Measurements from ENCODE around the gene NPR2.

NPR2 gene

DNA sequence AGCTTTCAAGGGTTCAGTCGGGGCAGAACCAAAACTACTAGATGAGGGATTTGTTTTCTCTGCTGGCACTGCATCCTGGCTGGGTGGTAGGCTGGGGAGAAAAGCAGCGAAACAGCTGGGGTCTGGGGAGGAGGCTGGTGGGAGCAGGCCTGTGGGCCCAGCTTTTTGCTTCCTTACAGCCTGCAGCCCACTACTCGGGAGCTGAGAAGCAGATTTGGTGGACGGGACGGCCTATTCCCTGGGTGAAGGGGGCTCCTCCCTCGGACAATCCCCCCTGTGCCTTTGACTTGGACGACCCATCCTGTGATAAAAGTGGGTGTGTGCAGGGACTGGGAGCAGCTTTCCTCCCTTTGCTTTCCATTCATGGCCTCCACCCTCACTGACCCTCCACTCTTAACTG, 9.1 kb downstream of the NPR2 start:
- peaks cover 20 to 33% of the 10 kb centered on the region in 2 donors for H3K36me3 ChIP-seq (ENCODE audit: control insufficient read depth in 2 of 2, insufficient read depth in 2 of 2, low read length in 2 of 2)
- no peak overlapping the region for H3K9ac ChIP-seq (ENCODE audit: low read length in 2 of 2)
- no peak overlapping the region for H3K4me3 ChIP-seq (ENCODE audit: low read length in 2 of 2)
- no peaks in the 10 kb centered on the region for H3K9me3 ChIP-seq (ENCODE audit: control insufficient read depth in 2 of 2, low read length in 2 of 2)
- no peaks in the 10 kb centered on the region for H3K4me1 ChIP-seq (ENCODE audit: control insufficient read depth, insufficient read depth, low read length)
- H3K27ac ChIP-seq (ENCODE audit: low read length): no peak overlapping the region
- H3K27me3 ChIP-seq (ENCODE audit: control insufficient read depth in 1 of 2, insufficient read depth in 2 of 2, low read length in 2 of 2): no peaks in the 10 kb centered on the region

- H3K9me3 ChIP-seq (ENCODE audit: control insufficient read depth in 2 of 2, low read length in 2 of 2): no peaks in the 10 kb centered on the region
- H3K9ac ChIP-seq (ENCODE audit: low read length in 2 of 2): no peak overlapping the region
- peaks cover 26 to 42% of the 10 kb centered on the region in 2 donors for H3K36me3 ChIP-seq (ENCODE audit: control insufficient read depth in 2 of 2, insufficient read depth in 2 of 2, low read length in 2 of 2)
- no peaks in the 10 kb centered on the region for H3K27me3 ChIP-seq (ENCODE audit: control insufficient read depth in 1 of 2, insufficient read depth in 2 of 2, low read length in 2 of 2)
- H3K4me1 ChIP-seq (ENCODE audit: control insufficient read depth, insufficient read depth, low read length): no peaks in the 10 kb centered on the region
- no peak overlapping the region for H3K27ac ChIP-seq (ENCODE audit: low read length)
- no peak overlapping the region for H3K4me3 ChIP-seq (ENCODE audit: low read length in 2 of 2)
These were observed 10.1 kb downstream of the NPR2 start for GRCh38 chr9:35801328-35802128.

DNA sequence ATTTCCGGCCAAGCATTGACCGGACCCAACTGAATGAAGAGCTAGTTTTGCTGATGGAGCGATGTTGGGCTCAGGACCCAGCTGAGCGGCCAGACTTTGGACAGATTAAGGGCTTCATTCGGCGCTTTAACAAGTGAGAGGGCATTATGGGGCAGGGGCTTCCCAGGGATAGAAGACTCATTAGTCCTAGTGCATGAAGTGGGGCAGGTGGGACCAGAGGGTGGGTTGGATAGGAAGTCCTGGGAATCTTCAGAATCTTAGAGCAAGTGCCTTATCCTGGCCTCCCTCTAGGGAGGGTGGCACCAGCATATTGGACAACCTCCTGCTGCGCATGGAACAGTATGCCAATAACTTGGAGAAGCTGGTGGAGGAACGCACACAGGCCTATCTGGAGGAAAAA, 14.7 kb downstream of the NPR2 start:
- no peak overlapping the region for H3K27ac ChIP-seq (ENCODE audit: low read length)
- no peaks in the 10 kb centered on the region for H3K9me3 ChIP-seq (ENCODE audit: control insufficient read depth in 2 of 2, low read length in 2 of 2)
- no peak overlapping the region for H3K4me3 ChIP-seq (ENCODE audit: low read length in 2 of 2)
- H3K4me1 ChIP-seq (ENCODE audit: control insufficient read depth, insufficient read depth, low read length): peaks cover 6% of the 10 kb centered on the region
- H3K9ac ChIP-seq (ENCODE audit: low read length in 2 of 2): no peak overlapping the region
- peaks cover 43 to 51% of the 10 kb centered on the region in 2 donors for H3K36me3 ChIP-seq (ENCODE audit: control insufficient read depth in 2 of 2, insufficient read depth in 2 of 2, low read length in 2 of 2)
- H3K27me3 ChIP-seq (ENCODE audit: control insufficient read depth in 1 of 2, insufficient read depth in 2 of 2, low read length in 2 of 2): no peaks in the 10 kb centered on the region

GRCh38 chr9:35808433-35808832, 17.0 kb downstream of the NPR2 start:
- no peak overlapping the region for H3K27ac ChIP-seq (ENCODE audit: low read length)
- H3K4me1 ChIP-seq (ENCODE audit: control insufficient read depth, insufficient read depth, low read length): peaks cover 26% of the 10 kb centered on the region
- no peaks in the 10 kb centered on the region for H3K9me3 ChIP-seq (ENCODE audit: control insufficient read depth in 2 of 2, low read length in 2 of 2)
- no peak overlapping the region for H3K4me3 ChIP-seq (ENCODE audit: low read length in 2 of 2)
- H3K27me3 ChIP-seq (ENCODE audit: control insufficient read depth in 1 of 2, insufficient read depth in 2 of 2, low read length in 2 of 2): no peaks in the 10 kb centered on the region
- H3K36me3 ChIP-seq (ENCODE audit: control insufficient read depth in 2 of 2, insufficient read depth in 2 of 2, low read length in 2 of 2): peaks cover 30 to 40% of the 10 kb centered on the region in 2 donors
- H3K9ac ChIP-seq (ENCODE audit: low read length in 2 of 2): no peak overlapping the region

DNA sequence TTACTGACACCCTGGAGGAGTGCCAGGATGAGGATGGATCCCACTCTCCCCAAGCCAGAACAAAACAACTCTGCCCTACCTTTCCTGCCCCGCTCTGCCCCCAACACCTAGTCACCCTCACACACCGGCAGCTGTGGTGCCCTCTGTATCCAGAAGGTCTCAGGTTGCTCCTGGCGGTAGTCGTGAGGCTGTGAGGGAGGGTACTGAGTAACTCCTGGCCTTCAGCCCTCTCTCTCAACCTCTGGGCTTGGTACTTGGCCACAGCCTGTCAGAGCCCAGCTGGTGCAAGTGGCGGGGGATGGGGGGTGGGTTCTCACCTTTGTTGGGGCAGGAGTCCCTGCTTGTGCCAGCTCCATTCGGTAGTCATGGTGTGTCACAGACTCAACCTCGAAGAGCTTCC, 18.7 kb downstream of the NPR2 start:
- no peak overlapping the region for H3K4me3 ChIP-seq (ENCODE audit: low read length in 2 of 2)
- H3K36me3 ChIP-seq (ENCODE audit: control insufficient read depth in 2 of 2, insufficient read depth in 2 of 2, low read length in 2 of 2): peaks cover 30 to 37% of the 10 kb centered on the region in 2 donors
- H3K9ac ChIP-seq (ENCODE audit: low read length in 2 of 2): no peak overlapping the region
- H3K27me3 ChIP-seq (ENCODE audit: control insufficient read depth in 1 of 2, insufficient read depth in 2 of 2, low read length in 2 of 2): no peaks in the 10 kb centered on the region
- H3K27ac ChIP-seq (ENCODE audit: low read length): peak overlapping the region; percentile 93
- H3K4me1 ChIP-seq (ENCODE audit: control insufficient read depth, insufficient read depth, low read length): peaks cover 37% of the 10 kb centered on the region
- no peaks in the 10 kb centered on the region for H3K9me3 ChIP-seq (ENCODE audit: control insufficient read depth in 2 of 2, low read length in 2 of 2)

DNA sequence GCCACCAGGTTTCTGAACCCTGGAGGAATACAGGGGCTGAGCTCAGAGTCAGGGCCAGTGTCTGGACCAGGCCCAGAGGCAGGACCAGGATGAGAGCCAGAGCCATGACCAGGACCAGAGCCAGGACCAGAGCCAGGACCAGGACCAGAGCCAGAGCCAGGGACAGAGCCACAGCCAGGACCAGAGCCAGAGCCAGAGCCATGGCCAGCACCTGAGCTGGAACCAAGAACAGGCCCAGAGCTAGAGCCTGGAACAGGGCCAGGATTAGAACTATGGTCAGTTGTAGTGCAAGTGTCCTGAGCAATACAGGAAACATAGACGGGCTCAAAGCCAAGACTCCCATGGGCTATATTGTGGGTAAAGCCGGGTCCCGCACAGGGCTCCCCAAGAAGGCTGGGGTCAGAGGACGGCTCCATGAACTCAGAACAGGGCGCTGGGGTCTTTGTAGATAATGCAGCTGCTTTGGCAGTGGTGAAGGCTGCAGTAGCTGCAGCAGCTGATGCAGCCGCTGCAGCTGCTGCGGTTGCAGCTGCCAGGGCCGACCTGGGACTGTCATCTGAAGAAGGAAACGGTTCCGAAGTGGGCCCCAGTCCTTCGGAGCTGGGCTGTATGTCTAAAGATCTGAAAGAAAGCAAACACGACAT, 20.1 kb downstream of the NPR2 start:
- Histone ChIP-seq H3K9ac (ENCODE audit: low read length in 2 of 2) (peak overlapping the region; percentile 47 to 54), H3K9me3 (ENCODE audit: control insufficient read depth in 2 of 2, low read length in 2 of 2) (no peaks in the 10 kb centered on the region), H3K36me3 (ENCODE audit: control insufficient read depth in 2 of 2, insufficient read depth in 2 of 2, low read length in 2 of 2) (peaks cover 24 to 25% of the 10 kb centered on the region in 2 donors), H3K4me1 (ENCODE audit: control insufficient read depth, insufficient read depth, low read length) (peaks cover 42% of the 10 kb centered on the region), H3K4me3 (ENCODE audit: low read length in 2 of 2) (peak overlapping the region; percentile 90 to 92), H3K27ac (ENCODE audit: low read length) (peak overlapping the region; percentile 93), H3K27me3 (ENCODE audit: control insufficient read depth in 1 of 2, insufficient read depth in 2 of 2, low read length in 2 of 2) (no peaks in the 10 kb centered on the region)

DNA sequence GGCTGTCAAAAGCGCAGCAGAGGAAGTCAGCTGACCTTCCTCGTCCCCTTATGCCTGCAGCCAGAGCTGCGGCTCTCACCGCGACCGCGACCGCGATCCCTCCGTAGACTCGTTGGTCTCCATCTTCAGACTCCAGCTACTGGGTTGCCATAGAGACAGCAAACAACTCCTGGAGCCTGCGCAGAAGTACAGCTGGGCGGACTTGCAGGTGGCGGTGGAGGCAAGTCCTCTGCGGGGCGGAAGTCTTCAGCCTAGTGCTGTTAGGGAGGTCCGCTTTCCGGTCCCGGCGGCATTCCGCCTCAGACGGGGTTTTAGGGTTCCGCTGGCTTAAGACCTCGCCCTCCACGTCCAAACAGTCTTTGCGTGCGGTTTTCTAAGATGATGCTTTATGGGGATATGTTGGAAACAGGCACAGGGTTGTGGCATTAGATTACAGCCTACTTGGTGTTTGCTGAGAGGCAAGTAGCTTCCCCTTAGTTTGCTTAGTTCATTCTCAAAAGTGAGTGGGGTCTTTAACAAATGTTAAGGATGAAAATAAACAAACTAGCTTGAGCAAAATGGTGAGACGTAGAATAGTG, 20.7 kb downstream of the NPR2 start, which contains the start of gene SPAG8:
SPAG8 (minus strand) TSS at position 238 of the 578 bp plus-strand sequence; CDS start at position 123, 115 bp downstream.
- Histone ChIP-seq H3K4me1 (ENCODE audit: control insufficient read depth, insufficient read depth, low read length) (peaks cover 42% of the 10 kb centered on the region), H3K27ac (ENCODE audit: low read length) (peak within 1 kb of the TSS; percentile 93), H3K9me3 (ENCODE audit: control insufficient read depth in 2 of 2, low read length in 2 of 2) (no peaks in the 10 kb centered on the region), H3K36me3 (ENCODE audit: control insufficient read depth in 2 of 2, insufficient read depth in 2 of 2, low read length in 2 of 2) (peaks cover 20 to 22% of the 10 kb centered on the region in 2 donors), H3K27me3 (ENCODE audit: control insufficient read depth in 1 of 2, insufficient read depth in 2 of 2, low read length in 2 of 2) (no peaks in the 10 kb centered on the region), H3K9ac (ENCODE audit: low read length in 2 of 2) (peak within 1 kb of the TSS; percentile 54 to 82), H3K4me3 (ENCODE audit: low read length in 2 of 2) (peak within 1 kb of the TSS; percentile 90 to 92)

- peaks cover 42% of the 10 kb centered on the region for H3K4me1 ChIP-seq (ENCODE audit: control insufficient read depth, insufficient read depth, low read length)
- no peaks in the 10 kb centered on the region for H3K9me3 ChIP-seq (ENCODE audit: control insufficient read depth in 2 of 2, low read length in 2 of 2)
- H3K27me3 ChIP-seq (ENCODE audit: control insufficient read depth in 1 of 2, insufficient read depth in 2 of 2, low read length in 2 of 2): no peaks in the 10 kb centered on the region
- H3K4me3 ChIP-seq (ENCODE audit: low read length in 2 of 2): peak overlapping the region in 1 of 2 donors; percentile 85
- H3K27ac ChIP-seq (ENCODE audit: low read length): peak overlapping the region; percentile 93
- H3K36me3 ChIP-seq (ENCODE audit: control insufficient read depth in 2 of 2, insufficient read depth in 2 of 2, low read length in 2 of 2): peaks cover 9 to 13% of the 10 kb centered on the region in 2 donors
- peak overlapping the region in 1 of 2 donors; percentile 76 for H3K9ac ChIP-seq (ENCODE audit: low read length in 2 of 2)
These were observed 22.2 kb downstream of the NPR2 start for GRCh38 chr9:35813434-35814105.

DNA sequence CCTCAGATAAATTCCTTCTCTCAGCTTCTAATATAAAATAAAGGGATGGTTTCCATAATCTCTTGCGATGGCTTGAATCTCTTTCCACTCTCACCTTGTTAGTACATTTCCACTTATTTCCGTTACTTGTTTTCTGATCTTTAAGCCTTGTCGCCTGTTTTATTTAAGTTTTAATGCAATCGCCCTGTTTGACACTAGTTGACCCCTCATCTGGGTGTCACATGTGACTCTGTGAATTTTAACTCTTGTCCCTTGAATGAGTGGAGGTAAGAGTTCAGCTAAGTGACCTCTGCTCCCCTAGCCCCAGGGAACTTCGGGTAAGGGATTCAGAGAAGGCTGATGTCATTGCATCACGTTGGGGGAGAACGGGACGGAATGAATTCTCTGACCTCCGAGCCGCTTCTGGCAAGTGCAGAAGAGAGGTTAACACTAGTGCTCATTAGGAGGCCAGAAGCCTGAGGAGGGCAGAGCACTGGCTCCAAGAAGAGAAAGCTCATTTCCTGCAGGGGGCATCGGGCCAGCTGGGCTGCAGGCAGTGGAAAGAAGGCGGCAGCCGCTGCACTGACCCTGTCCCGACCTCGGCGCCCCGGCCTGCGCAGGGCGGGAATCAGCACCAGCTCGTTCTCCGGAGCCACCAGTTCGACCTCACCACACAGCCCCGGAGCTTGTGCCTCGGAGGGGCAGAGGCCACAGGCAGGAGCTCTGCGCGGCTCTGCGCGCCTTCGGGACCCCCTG, 22.9 kb downstream of the NPR2 start:
- H3K4me1 ChIP-seq (ENCODE audit: control insufficient read depth, insufficient read depth, low read length): peaks cover 42% of the 10 kb centered on the region
- H3K9ac ChIP-seq (ENCODE audit: low read length in 2 of 2): peak overlapping the region; percentile 76 to 87
- no peaks in the 10 kb centered on the region for H3K27me3 ChIP-seq (ENCODE audit: control insufficient read depth in 1 of 2, insufficient read depth in 2 of 2, low read length in 2 of 2)
- H3K36me3 ChIP-seq (ENCODE audit: control insufficient read depth in 2 of 2, insufficient read depth in 2 of 2, low read length in 2 of 2): peaks cover 2 to 6% of the 10 kb centered on the region in 2 donors
- H3K4me3 ChIP-seq (ENCODE audit: low read length in 2 of 2): peak overlapping the region; percentile 68 to 85
- H3K27ac ChIP-seq (ENCODE audit: low read length): peak overlapping the region; percentile 93
- no peaks in the 10 kb centered on the region for H3K9me3 ChIP-seq (ENCODE audit: control insufficient read depth in 2 of 2, low read length in 2 of 2)

Data from stomach smooth muscle (tissue), 2 donors.